H9 (cell line): ENCODE data around the gene RHBDD2. TPM values are rescaled to one million over a fixed set of nuclear protein-coding genes. Genes with fewer than 3 reads are reported as not detected.

Experiments used
- DNase-seq: peaks from one replicate; pipeline ENCODE4 v3.0.0-alpha.2; 2017
- H2AFZ ChIP-seq: one replicate; pipeline ENCODE4 v1.6.1; 2013; ENCODE audit warnings: mild to moderate bottlenecking, low read length, control low read depth, moderate library complexity
- H2AK5ac ChIP-seq: 2 replicates; pipeline ENCODE4 v1.6.1; 2013; ENCODE audit warnings: low read length, control low read depth, mixed read lengths; ENCODE audit not compliant: insufficient read length
- H2BK120ac ChIP-seq: one replicate; pipeline ENCODE4 v1.6.1; 2013; ENCODE audit warnings: low read depth, mild to moderate bottlenecking, low read length, control low read depth, inconsistent platforms; ENCODE audit not compliant: poor library complexity, severe bottlenecking
- H2BK12ac ChIP-seq: 2 replicates; pipeline ENCODE4 v1.6.1; 2013; ENCODE audit warnings: low read length, control low read depth, mixed read lengths, low read depth; ENCODE audit not compliant: insufficient read length
- H2BK15ac ChIP-seq: 2 replicates; pipeline ENCODE4 v1.6.1; 2013; ENCODE audit warnings: low read depth, low read length, control low read depth
- H2BK20ac ChIP-seq: one replicate; pipeline ENCODE4 v1.6.1; 2013; ENCODE audit warnings: low read depth, mild to moderate bottlenecking, low read length, control low read depth, inconsistent platforms; ENCODE audit not compliant: poor library complexity, severe bottlenecking
- H2BK5ac ChIP-seq: 2 replicates; pipeline ENCODE4 v1.6.1; 2013; ENCODE audit warnings: low read length, control low read depth, mixed read lengths; ENCODE audit not compliant: insufficient read length
- H3K14ac ChIP-seq: 2 replicates; pipeline ENCODE4 v1.6.1; 2013; ENCODE audit warnings: low read length, control low read depth; ENCODE audit not compliant: insufficient read depth
- H3K18ac ChIP-seq: 2 replicates; pipeline ENCODE4 v1.6.1; 2013; ENCODE audit warnings: low read depth, mild to moderate bottlenecking, mixed read lengths, low read length, control low read depth; ENCODE audit not compliant: insufficient read length
- H3K23ac ChIP-seq: 2 replicates; pipeline ENCODE4 v1.6.1; 2013; ENCODE audit warnings: low read length, control low read depth, mixed read lengths, low read depth; ENCODE audit not compliant: insufficient read length
- H3K23me2 ChIP-seq: 2 replicates; pipeline ENCODE4 v1.6.1; 2013; ENCODE audit warnings: low read depth, mild to moderate bottlenecking, mixed read lengths, low read length, control low read depth; ENCODE audit not compliant: insufficient read length, poor library complexity, severe bottlenecking
- H3K27ac ChIP-seq: 2 replicates; pipeline ENCODE4 v1.5.1; 2013; ENCODE audit warnings: low read length, control low read depth, mixed read lengths, low read depth; ENCODE audit not compliant: insufficient read length
- H3K27me3 ChIP-seq: 2 replicates; pipeline ENCODE4 v1.6.1; 2013; ENCODE audit warnings: low read length, control low read depth, inconsistent platforms; ENCODE audit not compliant: insufficient read depth
- H3K4ac ChIP-seq: 2 replicates; pipeline ENCODE4 v1.6.1; 2013; ENCODE audit warnings: low read depth, mild to moderate bottlenecking, control low read depth, inconsistent platforms, low read length, moderate library complexity
- H3K4me1 ChIP-seq: 2 replicates; pipeline ENCODE4 v1.6.1; 2013; ENCODE audit warnings: low read length, control low read depth, inconsistent platforms; ENCODE audit not compliant: insufficient read depth
- H3K4me2 ChIP-seq: 2 replicates; pipeline ENCODE4 v1.6.1; 2013; ENCODE audit warnings: low read length, control low read depth, mixed read lengths; ENCODE audit not compliant: insufficient read length, insufficient read depth
- H3K56ac ChIP-seq: 2 replicates; pipeline ENCODE4 v1.6.1; 2013; ENCODE audit warnings: low read depth, mild to moderate bottlenecking, mixed read lengths, low read length, control low read depth; ENCODE audit not compliant: insufficient read length
- H3K79me1 ChIP-seq: 2 replicates; pipeline ENCODE4 v1.6.1; 2013; ENCODE audit warnings: low read depth, mild to moderate bottlenecking, moderate library complexity, low read length, control low read depth, inconsistent platforms; ENCODE audit not compliant: insufficient read depth, poor library complexity, severe bottlenecking
- H3K79me2 ChIP-seq: 2 replicates; pipeline ENCODE4 v1.6.1; 2013; ENCODE audit warnings: low read length, control low read depth, inconsistent platforms; ENCODE audit not compliant: insufficient read depth
- H3K9ac ChIP-seq: 2 replicates; pipeline ENCODE4 v1.6.1; 2013; ENCODE audit warnings: low read length, control low read depth, mixed read lengths; ENCODE audit not compliant: insufficient read length; ENCODE audit errors: extremely low read depth
- H3K9me3 ChIP-seq: one replicate; pipeline ENCODE4 v1.6.1; 2013; ENCODE audit warnings: low read depth, low read length, inconsistent platforms; ENCODE audit not compliant: control insufficient read depth
- H3T11ph ChIP-seq: one replicate; pipeline ENCODE4 v1.6.1; 2013; ENCODE audit warnings: mild to moderate bottlenecking, low read length, control low read depth, inconsistent platforms
- H4K20me1 ChIP-seq: one replicate; pipeline ENCODE4 v1.6.1; 2013; ENCODE audit not compliant: control insufficient read depth, insufficient read length, insufficient read depth
- H4K5ac ChIP-seq: 2 replicates; pipeline ENCODE4 v1.6.1; 2013; ENCODE audit warnings: low read depth, mild to moderate bottlenecking, mixed read lengths, low read length, control low read depth; ENCODE audit not compliant: insufficient read length
- H4K8ac ChIP-seq: replicated peaks from 2 replicates; pipeline ENCODE4 v1.6.1; 2013; ENCODE audit warnings: low read length, control low read depth, mixed read lengths, low read depth; ENCODE audit not compliant: insufficient read length
- H4K91ac ChIP-seq: 2 replicates; pipeline ENCODE4 v1.6.1; 2013; ENCODE audit warnings: low read depth, mild to moderate bottlenecking, moderate library complexity, mixed read lengths, low read length, control low read depth; ENCODE audit not compliant: insufficient read length
- H3K27ac Mint-ChIP-seq, 3 experiments: 2 replicates in 2 of 3; 3 replicates in 1 of 3; pipeline ENCODE4 v1.8.0; 2020 to 2021; ENCODE audit warnings: mixed read lengths in 3 of 3, mild to moderate bottlenecking in 1 of 3, moderate library complexity in 1 of 3
- H3K27me3 Mint-ChIP-seq: 2 replicates; pipeline ENCODE4 v1.8.0; 2021; ENCODE audit warnings: low read depth, mild to moderate bottlenecking, moderate library complexity, mixed read lengths
- H3K36me3 Mint-ChIP-seq, 3 experiments: 2 replicates in 2 of 3; 3 replicates in 1 of 3; pipeline ENCODE4 v1.8.0; 2020 to 2021; ENCODE audit warnings: low read depth in 3 of 3, mixed read lengths in 3 of 3; ENCODE audit not compliant: insufficient read depth in 1 of 3
- H3K4me1 Mint-ChIP-seq, 2 experiments: 2 replicates each; pipeline ENCODE4 v1.8.0; 2020; ENCODE audit warnings: mixed read lengths in 2 of 2
- H3K4me3 Mint-ChIP-seq, 2 experiments: 2 replicates in 1 of 2; 3 replicates in 1 of 2; pipeline ENCODE4 v1.8.0; 2020 to 2021; ENCODE audit warnings: mild to moderate bottlenecking in 2 of 2, mixed read lengths in 2 of 2, moderate library complexity in 1 of 2
- H3K9me3 Mint-ChIP-seq, 2 experiments: 2 replicates in 1 of 2; 3 replicates in 1 of 2; pipeline ENCODE4 v1.8.0; 2020; ENCODE audit warnings: mild to moderate bottlenecking in 2 of 2, mixed read lengths in 2 of 2, moderate library complexity in 1 of 2
- WGBS: extraction: QIAGEN DNeasy Blood & Tissue Kit; methylation state at CpG from one replicate; pipeline ENCODE4 v1.1.7; 2013; ENCODE audit warnings: missing lambda C conversion rate, low lambda C conversion rate, mixed read lengths; ENCODE audit not compliant: insufficient read length; ENCODE audit errors: extremely low coverage; 5-methylcytosine and 5-hydroxymethylcytosine counted together
- total RNA-seq: library from RNA; stranded (reverse); gene quantifications from 2 replicates; pipeline ENCODE4 v1.2.1, GENCODE V29; 2021
- TF ChIP-seq, protein P1 (sequence below): fragments of 200-600 bp; sonication (generic); conservative IDR thresholded peaks from 3 replicates; pipeline ENCODE4 v1.8.0; 2021; ENCODE audit warnings: antibody characterized with exemption, mild to moderate bottlenecking

Gene RHBDD2
- total RNA-seq, 1 experiment from 2014 or later = 30.0 TPM

DNA sequence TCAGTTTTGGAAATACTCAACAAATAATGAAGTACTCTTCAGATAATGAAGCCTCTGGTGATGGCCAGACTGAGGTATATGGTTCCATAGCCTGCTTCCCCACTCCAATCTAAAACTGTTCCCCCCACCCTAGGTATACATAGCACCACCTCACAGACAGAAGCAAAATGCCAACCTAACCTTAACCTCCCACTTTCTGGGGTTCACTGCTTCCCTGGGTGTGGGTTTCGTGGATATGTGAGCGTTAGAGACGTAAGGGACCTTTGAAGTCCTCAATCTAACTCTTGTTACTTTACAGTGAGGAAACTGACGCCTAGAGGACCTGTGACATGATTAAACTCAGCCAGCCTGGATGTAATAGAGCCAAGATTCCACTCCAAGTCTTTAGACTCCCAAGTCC is 1.4 kb downstream of the RHBDD2 start:
- Mint-ChIP-seq H3K27ac (no peak overlapping the region), H3K27me3 (peaks cover 12% of the 10 kb centered on the region), H3K4me1 (peaks cover 34 to 38% of the 10 kb centered on the region in 2 experiments), H3K4me3 (peak overlapping the region; percentile 87 to 94), H3K9me3 (no peaks in the 10 kb centered on the region; a peak in 1 of 5 replicates), H3K36me3 (peaks cover 37 to 53% (median 49%) of the 10 kb centered on the region in 3 experiments)
- no peak overlapping the region for H3K4ac ChIP-seq
- TF ChIP-seq, protein P1, sequence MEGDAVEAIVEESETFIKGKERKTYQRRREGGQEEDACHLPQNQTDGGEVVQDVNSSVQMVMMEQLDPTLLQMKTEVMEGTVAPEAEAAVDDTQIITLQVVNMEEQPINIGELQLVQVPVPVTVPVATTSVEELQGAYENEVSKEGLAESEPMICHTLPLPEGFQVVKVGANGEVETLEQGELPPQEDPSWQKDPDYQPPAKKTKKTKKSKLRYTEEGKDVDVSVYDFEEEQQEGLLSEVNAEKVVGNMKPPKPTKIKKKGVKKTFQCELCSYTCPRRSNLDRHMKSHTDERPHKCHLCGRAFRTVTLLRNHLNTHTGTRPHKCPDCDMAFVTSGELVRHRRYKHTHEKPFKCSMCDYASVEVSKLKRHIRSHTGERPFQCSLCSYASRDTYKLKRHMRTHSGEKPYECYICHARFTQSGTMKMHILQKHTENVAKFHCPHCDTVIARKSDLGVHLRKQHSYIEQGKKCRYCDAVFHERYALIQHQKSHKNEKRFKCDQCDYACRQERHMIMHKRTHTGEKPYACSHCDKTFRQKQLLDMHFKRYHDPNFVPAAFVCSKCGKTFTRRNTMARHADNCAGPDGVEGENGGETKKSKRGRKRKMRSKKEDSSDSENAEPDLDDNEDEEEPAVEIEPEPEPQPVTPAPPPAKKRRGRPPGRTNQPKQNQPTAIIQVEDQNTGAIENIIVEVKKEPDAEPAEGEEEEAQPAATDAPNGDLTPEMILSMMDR = no peak
- no peak overlapping the region for H3K9ac ChIP-seq
- H4K5ac ChIP-seq = no peak overlapping the region
- no peak overlapping the region for H2BK20ac ChIP-seq
- H2BK12ac ChIP-seq = no peak overlapping the region
- no peak overlapping the region for H2AK5ac ChIP-seq
- no peak overlapping the region for H3K14ac ChIP-seq
- no peak overlapping the region for H3K27ac ChIP-seq
- no CpG with 5 or more reads among the region's 4 CpGs for WGBS
- H4K91ac ChIP-seq = no peak overlapping the region
- H3K9me3 ChIP-seq = no peaks in the 10 kb centered on the region
- peaks cover 2% of the 10 kb centered on the region; the same call in 1 of the 2 replicates for H3K4me1 ChIP-seq
- no peak overlapping the region for H3K18ac ChIP-seq
- H2BK5ac ChIP-seq = no peak overlapping the region
- no peak overlapping the region for H3T11ph ChIP-seq
- no peak for DNase-seq
- peaks cover 7% of the 10 kb centered on the region for H3K23me2 ChIP-seq
- H4K20me1 ChIP-seq = no peaks in the 10 kb centered on the region
- H3K23ac ChIP-seq = no peak overlapping the region
- no peak overlapping the region for H2AFZ ChIP-seq
- H3K79me2 ChIP-seq = peaks cover 6% of the 10 kb centered on the region; the same call in 1 of the 2 replicates
- H3K56ac ChIP-seq = no peak overlapping the region
- peak overlapping the region; percentile 100 for H3K4me2 ChIP-seq
- H3K79me1 ChIP-seq = no peaks in the 10 kb centered on the region
- no peak overlapping the region for H2BK15ac ChIP-seq
- no peak overlapping the region for H2BK120ac ChIP-seq
- no peaks in the 10 kb centered on the region for H3K27me3 ChIP-seq
- H4K8ac ChIP-seq = no peak overlapping the region
